ENCODE results near the gene OR7D4. TPM values are rescaled to one million over a fixed set of nuclear protein-coding genes. Genes with fewer than 3 reads are reported as not detected.
"Not testable (repeated sequence)": the region's sequence is repeated elsewhere in the genome, so short reads cannot be mapped to it uniquely, and the experiment has no call there.

Gene OR7D4
- not detected for total RNA-seq

- ATAC-seq (no peak), DNase-seq (no peak)
- Histone ChIP-seq H3K27me3 (no peaks in the 10 kb centered on the region), H3K27ac (no peak within 1 kb of the TSS), H3K4me1 (no peaks in the 10 kb centered on the region), H3K4me3 (no peak within 1 kb of the TSS), H3K36me3 (no peaks in the 10 kb centered on the region), H3K9me3 (no peaks in the 10 kb centered on the region)
- in situ Hi-C loops (cut with MboI; ENCODE audit: low sequenced_read_pairs in 4 of 4) (loop anchor here in 1 of 4 donors (25.0 kb wide), 1 partner anchor 568 kb away; no protein-coding TSS in a partner anchor), intact Hi-C loops (cut with DNase I; ENCODE audit: low total_unique reads) (no loop called here)
- no peak for TF ChIP-seq CTCF (IDR thresholded peaks at IDR 0.05 in 4 of 5, conservative IDR thresholded peaks at IDR 0.05 in 1 of 5)
- no peak for TF ChIP-seq POLR2A (IDR thresholded peaks at IDR 0.05)
Observed at GRCh38 chr19:9219489-9219888, at the start of gene OR7D4. Gene OR7D4 (minus strand): TSS chr19:9219589. CDS start chr19:9214837, 4,752 bp downstream.

GRCh38 chr19:9251236-9251635 lies 31.8 kb upstream of the OR7D4 start:
- ATAC-seq = no peak
- no peak for DNase-seq

GRCh38 chr19:9250630-9251029 lies 31.2 kb upstream of the OR7D4 start, which contains the start of gene OR7E24:
Gene OR7E24 (plus strand): TSS chr19:9250930. CDS start chr19:9251044, 114 bp downstream.
- Histone ChIP-seq H3K36me3 (no peaks in the 10 kb centered on the region), H3K4me1 (no peaks in the 10 kb centered on the region), H3K27ac (no peak within 1 kb of the TSS), H3K27me3 (no peaks in the 10 kb centered on the region), H3K9me3 (no peaks in the 10 kb centered on the region), H3K4me3 (no peak within 1 kb of the TSS)
- in situ Hi-C loops (cut with MboI; ENCODE audit: low sequenced_read_pairs in 4 of 4) = no loop called here
- DNase-seq (no peak), ATAC-seq (no peak)
- TF ChIP-seq POLR2A (IDR thresholded peaks at IDR 0.05) (no peak), CTCF (IDR thresholded peaks at IDR 0.05 in 4 of 5, conservative IDR thresholded peaks at IDR 0.05 in 1 of 5) (no peak)
- intact Hi-C loops (cut with DNase I; ENCODE audit: low total_unique reads) = no loop called here

More at GRCh38 chr19:9251236-9251635, 31.8 kb upstream of the OR7D4 start:
- intact Hi-C loops (cut with DNase I; ENCODE audit: low total_unique reads) (no loop called here), in situ Hi-C loops (cut with MboI; ENCODE audit: low sequenced_read_pairs in 4 of 4) (no loop called here)
- no peaks in the 10 kb centered on the region for H3K4me1 ChIP-seq
- no peak for TF ChIP-seq CTCF (IDR thresholded peaks at IDR 0.05 in 4 of 5, conservative IDR thresholded peaks at IDR 0.05 in 1 of 5)
- TF ChIP-seq POLR2A (IDR thresholded peaks at IDR 0.05) = no peak
- no peak overlapping the region for H3K4me3 ChIP-seq
- no peaks in the 10 kb centered on the region for H3K9me3 ChIP-seq
- H3K36me3 ChIP-seq = no peaks in the 10 kb centered on the region
- no peak overlapping the region for H3K27ac ChIP-seq
- H3K27me3 ChIP-seq = no peaks in the 10 kb centered on the region

- TF ChIP-seq POLR2A (IDR thresholded peaks at IDR 0.05) = no peak
- peak; percentile 41 to 83 (median 63) for TF ChIP-seq CTCF (IDR thresholded peaks at IDR 0.05 in 4 of 5, conservative IDR thresholded peaks at IDR 0.05 in 1 of 5)
- Histone ChIP-seq H3K4me3 (peak overlapping the region; percentile 18 to 38 (median 35)), H3K27ac (no peak overlapping the region), H3K9me3 (no peaks in the 10 kb centered on the region), H3K27me3 (peaks cover 0 to 2% (median 0%) of the 10 kb centered on the region in 3 donors), H3K36me3 (no peaks in the 10 kb centered on the region), H3K4me1 (no peaks in the 10 kb centered on the region)
- intact Hi-C loops (cut with DNase I; ENCODE audit: low total_unique reads) = loop anchor here (1.0 kb wide), 1 partner anchor 591 kb away; no protein-coding TSS in a partner anchor
- DNase-seq = peak; percentile 10 to 42
- in situ Hi-C loops (cut with MboI; ENCODE audit: low sequenced_read_pairs in 4 of 4) = loop anchor here in 3 of 4 donors (10.0 to 25.0 kb wide), 2 partner anchors 582 to 589 kb away; no protein-coding TSS in a partner anchor
- no peak for ATAC-seq
Observed at GRCh38 chr19:9205501-9206113, 13.8 kb downstream of the OR7D4 start.

- H3K9me3 ChIP-seq; in situ Hi-C loops (cut with MboI; ENCODE audit: low sequenced_read_pairs in 4 of 4); H3K27me3 ChIP-seq; H3K4me1 ChIP-seq; intact Hi-C loops (cut with DNase I; ENCODE audit: low total_unique reads); H3K4me3 ChIP-seq; DNase-seq; H3K27ac ChIP-seq; ATAC-seq; H3K36me3 ChIP-seq: not testable (repeated sequence)
Observed at GRCh38 chr19:9198044-9198443, 21.3 kb downstream of the OR7D4 start.
